ENCODE data around the gene NTN1. TPM values are rescaled to one million over a fixed set of nuclear protein-coding genes. Genes with fewer than 3 reads are reported as not detected.

Gene NTN1
- total and polyA plus RNA-seq, 2 experiments from 2014 or later: 0.16 to 0.60 TPM

GRCh38 chr17:9123594-9124553, 102.6 kb downstream of the NTN1 start:
- Histone ChIP-seq H3K4me1 (ENCODE audit: low read depth) (no peaks in the 10 kb centered on the region), H3K4me3 (no peak overlapping the region), H3K9me3 (ENCODE audit: low read depth) (no peaks in the 10 kb centered on the region), H3K27ac (no peak overlapping the region), H3K36me3 (no peaks in the 10 kb centered on the region), H3K27me3 (peaks cover 70% of the 10 kb centered on the region)
- TF ChIP-seq, protein P1, sequence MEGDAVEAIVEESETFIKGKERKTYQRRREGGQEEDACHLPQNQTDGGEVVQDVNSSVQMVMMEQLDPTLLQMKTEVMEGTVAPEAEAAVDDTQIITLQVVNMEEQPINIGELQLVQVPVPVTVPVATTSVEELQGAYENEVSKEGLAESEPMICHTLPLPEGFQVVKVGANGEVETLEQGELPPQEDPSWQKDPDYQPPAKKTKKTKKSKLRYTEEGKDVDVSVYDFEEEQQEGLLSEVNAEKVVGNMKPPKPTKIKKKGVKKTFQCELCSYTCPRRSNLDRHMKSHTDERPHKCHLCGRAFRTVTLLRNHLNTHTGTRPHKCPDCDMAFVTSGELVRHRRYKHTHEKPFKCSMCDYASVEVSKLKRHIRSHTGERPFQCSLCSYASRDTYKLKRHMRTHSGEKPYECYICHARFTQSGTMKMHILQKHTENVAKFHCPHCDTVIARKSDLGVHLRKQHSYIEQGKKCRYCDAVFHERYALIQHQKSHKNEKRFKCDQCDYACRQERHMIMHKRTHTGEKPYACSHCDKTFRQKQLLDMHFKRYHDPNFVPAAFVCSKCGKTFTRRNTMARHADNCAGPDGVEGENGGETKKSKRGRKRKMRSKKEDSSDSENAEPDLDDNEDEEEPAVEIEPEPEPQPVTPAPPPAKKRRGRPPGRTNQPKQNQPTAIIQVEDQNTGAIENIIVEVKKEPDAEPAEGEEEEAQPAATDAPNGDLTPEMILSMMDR (IDR thresholded peaks at IDR 0.05; ENCODE audit: low read depth, low read length): no peak
- DNase-seq (ENCODE audit: low read depth in 1 of 2, low spot score in 1 of 2): no peak

DNA sequence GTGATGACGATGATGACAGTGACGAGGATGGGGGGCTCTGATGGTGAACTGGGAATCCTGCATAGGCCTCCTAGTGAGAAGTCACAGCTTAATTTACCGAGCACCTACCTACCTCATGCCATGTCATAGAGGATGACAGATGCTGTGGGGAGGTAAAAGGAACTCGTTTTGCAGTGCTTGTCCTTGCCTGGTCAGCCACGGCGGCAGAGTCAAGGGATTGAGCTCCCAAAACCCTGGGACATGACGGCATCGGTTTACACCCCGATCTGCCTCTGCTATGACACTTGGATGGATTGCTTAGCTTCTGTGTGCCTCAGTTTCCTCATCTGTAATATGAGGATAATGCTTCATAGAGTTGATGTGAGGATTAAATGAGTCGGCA, 103.2 kb downstream of the NTN1 start:
- Histone ChIP-seq H3K4me1 (ENCODE audit: low read depth) (no peaks in the 10 kb centered on the region), H3K9me3 (ENCODE audit: low read depth) (no peaks in the 10 kb centered on the region), H3K4me3 (no peak overlapping the region), H3K27ac (no peak overlapping the region), H3K36me3 (no peaks in the 10 kb centered on the region), H3K27me3 (peaks cover 77% of the 10 kb centered on the region)
- TF ChIP-seq, protein P1 (IDR thresholded peaks at IDR 0.05; ENCODE audit: low read depth, low read length): no peak
- DNase-seq (ENCODE audit: low read depth in 1 of 2, low spot score in 1 of 2): no peak

GRCh38 chr17:9125722-9126121, 104.4 kb downstream of the NTN1 start:
- Histone ChIP-seq H3K27ac (no peak overlapping the region), H3K9me3 (ENCODE audit: low read depth) (no peaks in the 10 kb centered on the region), H3K27me3 (peaks cover 79% of the 10 kb centered on the region), H3K4me1 (ENCODE audit: low read depth) (no peaks in the 10 kb centered on the region), H3K36me3 (no peaks in the 10 kb centered on the region), H3K4me3 (no peak overlapping the region)
- TF ChIP-seq, protein P1 (IDR thresholded peaks at IDR 0.05; ENCODE audit: low read depth, low read length): no peak
- no peak for DNase-seq (ENCODE audit: low read depth in 1 of 2, low spot score in 1 of 2)

DNA sequence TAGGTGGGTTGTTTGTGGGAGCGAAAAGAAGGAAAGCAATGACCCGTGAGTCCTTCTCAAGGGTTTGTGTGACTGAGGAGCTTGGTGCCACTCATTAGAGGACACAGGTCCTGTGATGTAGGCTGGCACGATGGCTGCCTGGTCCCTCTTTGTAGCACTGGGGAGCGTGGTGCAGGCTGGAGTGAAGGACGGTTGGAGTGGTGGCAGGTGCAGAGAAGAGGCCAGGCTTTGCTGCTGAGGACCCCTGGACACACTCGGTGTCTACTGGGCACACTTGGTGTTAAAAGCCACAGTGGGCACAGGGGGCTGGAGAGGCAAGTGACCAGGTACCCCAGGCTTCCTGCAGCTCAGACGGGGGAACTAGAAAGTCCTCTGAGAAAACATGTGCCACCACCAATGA, 106.0 kb downstream of the NTN1 start:
- TF ChIP-seq, protein P1 (IDR thresholded peaks at IDR 0.05; ENCODE audit: low read depth, low read length): no peak
- DNase-seq (ENCODE audit: low read depth in 1 of 2, low spot score in 1 of 2): no peak

GRCh38 chr17:9131371-9131770, 110.1 kb downstream of the NTN1 start:
- peaks cover 90% of the 10 kb centered on the region for H3K27me3 ChIP-seq
- no peaks in the 10 kb centered on the region for H3K9me3 ChIP-seq (ENCODE audit: low read depth)
- H3K36me3 ChIP-seq: no peaks in the 10 kb centered on the region
- no peak for DNase-seq (ENCODE audit: low read depth in 1 of 2, low spot score in 1 of 2)
- TF ChIP-seq, protein P1 (IDR thresholded peaks at IDR 0.05; ENCODE audit: low read depth, low read length): no peak
- H3K4me1 ChIP-seq (ENCODE audit: low read depth): no peaks in the 10 kb centered on the region
- no peak overlapping the region for H3K27ac ChIP-seq
- H3K4me3 ChIP-seq: no peak overlapping the region

More for the DNA sequence above, 106.0 kb downstream of the NTN1 start:
- no peaks in the 10 kb centered on the region for H3K36me3 ChIP-seq
- H3K4me1 ChIP-seq (ENCODE audit: low read depth): no peaks in the 10 kb centered on the region
- H3K27me3 ChIP-seq: peaks cover 82% of the 10 kb centered on the region
- no peak overlapping the region for H3K27ac ChIP-seq
- no peaks in the 10 kb centered on the region for H3K9me3 ChIP-seq (ENCODE audit: low read depth)
- H3K4me3 ChIP-seq: no peak overlapping the region

All from cardiac muscle cell (in vitro differentiated cells and primary cell).